GM12873 (cell line): ENCODE results near the gene BBS4.

Experiments used
- CTCF ChIP-seq: IDR thresholded peaks from 2 replicates; pipeline ENCODE4 v1.5.1; 2012; ENCODE audit warnings: low read depth, mild to moderate bottlenecking, moderate library complexity, low read length, control low read depth; ENCODE audit not compliant: insufficient read depth; ENCODE audit errors: missing control alignments

Gene BBS4

DNA sequence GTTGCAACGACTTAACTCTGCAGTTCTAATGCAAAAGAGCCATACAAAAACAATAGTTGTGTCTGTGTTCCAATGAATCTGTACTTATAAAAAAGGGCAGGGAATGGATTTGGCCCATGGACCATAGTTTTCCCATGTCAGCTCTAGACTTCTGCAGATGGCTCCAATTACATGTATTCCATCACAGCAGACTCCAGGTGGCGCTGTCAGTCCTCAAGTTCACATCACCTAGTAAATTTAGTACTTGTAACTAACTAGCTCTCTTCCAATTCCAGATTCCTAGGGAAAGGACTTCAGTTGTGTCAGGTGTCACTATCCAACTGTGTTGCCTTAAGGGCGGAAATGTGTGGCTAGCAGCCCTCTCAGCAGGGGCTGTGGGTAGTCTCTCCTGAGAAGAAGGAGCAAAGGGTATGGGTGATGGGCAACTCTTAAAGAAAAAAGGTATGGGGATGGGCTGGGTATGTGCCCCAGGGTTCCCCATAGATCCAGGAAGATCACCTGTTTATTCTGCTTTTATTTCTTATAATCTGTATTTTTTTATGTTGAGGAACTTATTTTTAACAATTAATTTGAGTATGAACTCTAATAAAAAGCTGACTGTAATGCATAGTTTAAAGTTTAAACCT is 36.2 kb downstream of the BBS4 start:
- TF ChIP-seq CTCF: peak; percentile 84

- no peak for TF ChIP-seq CTCF
Observed at GRCh38 chr15:72724028-72724427, 38.0 kb downstream of the BBS4 start.

GRCh38 chr15:72725446-72725845 is 39.4 kb downstream of the BBS4 start:
- TF ChIP-seq CTCF: no peak

GRCh38 chr15:72727154-72727553 is 41.1 kb downstream of the BBS4 start:
- TF ChIP-seq CTCF: no peak

DNA sequence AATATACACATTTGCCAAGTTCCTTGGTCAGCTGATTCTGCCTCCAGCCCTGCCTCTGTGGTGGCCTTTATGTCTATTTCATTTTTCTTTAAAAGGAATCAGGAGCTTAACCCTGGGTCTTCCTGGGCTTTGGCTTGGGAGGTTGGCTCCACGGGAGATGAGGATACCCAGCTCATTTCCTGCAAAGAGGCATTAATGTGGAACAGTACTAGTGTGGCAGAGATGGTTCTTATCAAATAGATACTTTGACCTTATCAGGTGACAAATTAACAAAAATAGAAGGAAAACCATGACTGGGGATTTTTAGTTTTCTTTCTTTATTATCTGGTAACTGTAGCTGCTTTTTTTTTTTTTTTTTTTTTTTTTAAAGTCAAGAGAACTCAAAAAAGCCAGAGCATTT is 42.8 kb downstream of the BBS4 start:
- no peak for TF ChIP-seq CTCF

- TF ChIP-seq CTCF: no peak
Observed at GRCh38 chr15:72732086-72732485, 46.1 kb downstream of the BBS4 start.

- peak; percentile 27 for TF ChIP-seq CTCF
Observed at GRCh38 chr15:72732516-72732915, 46.5 kb downstream of the BBS4 start.
